HepG2 (cell line): Measurements from ENCODE around the gene OSBPL9. TPM values are rescaled to one million over a fixed set of nuclear protein-coding genes. Genes with fewer than 3 reads are reported as not detected.

Experiments
- ATM ChIP-seq: fragments of 450-650 bp; IDR thresholded peaks from 2 replicates; pipeline ENCODE4 v1.7.1; 2017; ENCODE audit warnings: mild to moderate bottlenecking, borderline replicate concordance
- CCAR2 ChIP-seq: fragments of 200-400 bp; formaldehyde crosslinking; optimal IDR thresholded peaks from 2 replicates; pipeline ENCODE3; 2018; ENCODE audit warnings: low read depth, mild to moderate bottlenecking, low read length, moderate library complexity
- HHEX ChIP-seq: IDR thresholded peaks from 2 replicates; pipeline ENCODE4 v1.6.1; 2016; ENCODE audit warnings: control low read depth
- ISL2 ChIP-seq: sonication (generic); formaldehyde crosslinking; IDR thresholded peaks from 2 replicates; pipeline ENCODE4 v1.5.0; 2020; ENCODE audit warnings: missing genetic modification reagents
- LCORL ChIP-seq, 2 experiments: fragments of 450-650 bp in 1 of 2; sonication (generic) in 1 of 2; formaldehyde crosslinking in 1 of 2; IDR thresholded peaks; 2 replicates each; pipeline versions ENCODE4 v1.5.0 to v1.6.1; 2017 to 2020; ENCODE audit warnings: antibody characterized with exemption in 1 of 2, missing genetic modification reagents in 1 of 2
- MEIS2 ChIP-seq: sonication (generic); formaldehyde crosslinking; IDR thresholded peaks from 2 replicates; pipeline ENCODE4 v1.9.0; 2021; ENCODE audit warnings: mild to moderate bottlenecking, missing genetic modification reagents
- PHF20 ChIP-seq: sonication (generic); formaldehyde crosslinking; IDR thresholded peaks from 2 replicates; pipeline ENCODE4 v1.5.0; 2020; ENCODE audit warnings: mild to moderate bottlenecking, missing genetic modification reagents
- RAD51 ChIP-seq: fragments of 450-650 bp; IDR thresholded peaks from 2 replicates; pipeline ENCODE4 v1.6.1; 2016; ENCODE audit warnings: borderline replicate concordance
- RBAK ChIP-seq: sonication (generic); formaldehyde crosslinking; IDR thresholded peaks from 2 replicates; pipeline ENCODE4 v1.5.1; 2020; ENCODE audit warnings: mild to moderate bottlenecking, missing genetic modification reagents
- RBM39 ChIP-seq: fragments of 200-400 bp; formaldehyde crosslinking; IDR thresholded peaks from one replicate; pipeline ENCODE4 v1.6.1; 2018; ENCODE audit warnings: antibody characterized with exemption, mild to moderate bottlenecking, low read depth, low read length; ENCODE audit not compliant: poor library complexity, severe bottlenecking
- SNRNP70 ChIP-seq: fragments of 200-400 bp; formaldehyde crosslinking; IDR thresholded peaks from 2 replicates; pipeline ENCODE4 v1.6.1; 2017; ENCODE audit warnings: mild to moderate bottlenecking, low read depth, low read length, moderate library complexity
- TBL1XR1 ChIP-seq: fragments of 150-350 bp; IDR thresholded peaks from 2 replicates; pipeline ENCODE4 v1.6.1; 2014; ENCODE audit warnings: borderline replicate concordance, low read length; ENCODE audit not compliant: partially characterized antibody
- ZNF253 ChIP-seq: sonication (generic); formaldehyde crosslinking; IDR thresholded peaks from 2 replicates; pipeline ENCODE4 v1.8.0; 2022; ENCODE audit warnings: mild to moderate bottlenecking, missing genetic modification reagents, borderline replicate concordance
- ZNF282 ChIP-seq: fragments of 450-650 bp; IDR thresholded peaks from 2 replicates; pipeline ENCODE4 v1.6.1; 2018; ENCODE audit not compliant: partially characterized antibody
- ZNF557 ChIP-seq: sonication (generic); formaldehyde crosslinking; IDR thresholded peaks from 2 replicates; pipeline ENCODE4 v1.4.0; 2020; ENCODE audit warnings: missing genetic modification reagents
- ZNF569 ChIP-seq: sonication (generic); formaldehyde crosslinking; IDR thresholded peaks from 2 replicates; pipeline ENCODE4 v1.5.0; 2020; ENCODE audit warnings: mild to moderate bottlenecking, missing genetic modification reagents, moderate library complexity, borderline replicate concordance
- ZNF570 ChIP-seq: sonication (generic); formaldehyde crosslinking; IDR thresholded peaks from 2 replicates; pipeline ENCODE4 v1.4.0; 2020; ENCODE audit warnings: mild to moderate bottlenecking, missing genetic modification reagents, borderline replicate concordance
- ZNF782 ChIP-seq: sonication (generic); formaldehyde crosslinking; IDR thresholded peaks from 2 replicates; pipeline ENCODE4 v1.4.0; 2020; ENCODE audit warnings: missing genetic modification reagents, mild to moderate bottlenecking, borderline replicate concordance
- ZNF83 ChIP-seq: sonication (generic); formaldehyde crosslinking; IDR thresholded peaks from 2 replicates; pipeline ENCODE4 v1.4.0; 2020; ENCODE audit warnings: missing genetic modification reagents, mild to moderate bottlenecking, borderline replicate concordance
- ZSCAN31 ChIP-seq: sonication (generic); formaldehyde crosslinking; IDR thresholded peaks from 2 replicates; pipeline ENCODE4 v1.5.0; 2020; ENCODE audit warnings: low read depth, mild to moderate bottlenecking, missing genetic modification reagents
- polyA plus RNA-seq, 8 experiments: library from polyadenylated mRNA; depleted of rRNA in 3 of 8; stranded (reverse) in 7 of 8; unstranded in 1 of 8; fragments of >200 nt; fragmentation: Illumina TruSeq in 4 of 8; extraction: Trizol in 4 of 8; gene quantifications; 2 replicates each; pipeline versions ENCODE4 v1.2.1 to v1.2.3, GENCODE V29; 2011 to 2016; ENCODE audit warnings: low read depth in 4 of 8, missing spikeins in 1 of 8, mixed read lengths in 1 of 8; ENCODE audit not compliant: insufficient read depth in 1 of 8
- total RNA-seq, 5 experiments: library from RNA; depleted of rRNA; stranded (reverse); fragments of >200 nt; fragmentation: Illumina TruSeq; extraction: Trizol; gene quantifications; 2 replicates each; pipeline ENCODE4 v1.2.3, GENCODE V29; 2016; ENCODE audit warnings: low read depth in 1 of 5
- TF ChIP-seq, protein P1 (sequence below): sonication (generic); formaldehyde crosslinking; IDR thresholded peaks from 2 replicates; pipeline ENCODE4 v1.9.0; 2022; ENCODE audit warnings: missing genetic modification reagents, mild to moderate bottlenecking, borderline replicate concordance
- TF ChIP-seq, protein P2 (sequence below): IDR thresholded peaks from 2 replicates; pipeline ENCODE4 v1.4.0; 2020; ENCODE audit warnings: mild to moderate bottlenecking, missing genetic modification reagents
- TF ChIP-seq, protein P3 (sequence below): sonication (generic); formaldehyde crosslinking; IDR thresholded peaks from 2 replicates; pipeline ENCODE4 v1.5.1; 2020; ENCODE audit warnings: missing genetic modification reagents, mild to moderate bottlenecking, borderline replicate concordance
- TF ChIP-seq, protein P4 (sequence below): sonication (generic); formaldehyde crosslinking; IDR thresholded peaks from 2 replicates; pipeline ENCODE4 v1.5.1; 2020; ENCODE audit warnings: missing genetic modification reagents, mild to moderate bottlenecking, borderline replicate concordance

The OSBPL9 gene
- total and polyA plus RNA-seq, 2 of the 13 experiments (the other 11 are each of a cell fraction or from before 2014, with no cell fraction given): 83.6 to 142 TPM

DNA sequence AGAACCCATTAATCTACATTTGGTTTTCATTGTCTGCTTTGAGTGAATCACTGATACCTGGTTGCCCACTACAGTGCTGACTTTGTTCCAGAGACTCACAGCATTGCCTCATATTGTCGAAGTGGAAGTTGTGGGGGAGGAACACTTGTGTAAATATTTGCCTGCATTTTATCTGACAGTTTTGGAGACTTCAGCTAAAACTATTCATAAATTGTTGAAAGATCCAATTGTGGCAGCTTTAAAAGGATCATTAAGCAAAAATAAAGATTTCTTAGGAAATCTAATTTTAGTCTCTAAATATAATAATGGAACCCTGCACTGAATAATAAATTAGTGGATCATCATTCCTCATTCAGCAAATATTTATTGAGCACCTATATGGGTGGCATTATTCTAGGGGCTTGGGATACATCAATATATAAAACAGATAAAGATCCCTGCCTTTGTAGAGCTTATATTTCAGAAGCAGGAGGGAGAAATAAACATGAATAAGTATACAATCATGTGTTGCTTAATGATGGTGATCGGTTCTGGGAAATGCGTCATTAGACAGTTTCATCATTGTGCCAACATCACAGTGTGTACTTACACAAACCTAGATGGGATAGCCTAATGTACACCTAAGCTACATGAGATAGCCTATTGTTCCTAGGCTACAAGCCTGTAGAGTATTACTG is 73.5 kb downstream of the OSBPL9 start (continued):
- TF ChIP-seq, protein P1, sequence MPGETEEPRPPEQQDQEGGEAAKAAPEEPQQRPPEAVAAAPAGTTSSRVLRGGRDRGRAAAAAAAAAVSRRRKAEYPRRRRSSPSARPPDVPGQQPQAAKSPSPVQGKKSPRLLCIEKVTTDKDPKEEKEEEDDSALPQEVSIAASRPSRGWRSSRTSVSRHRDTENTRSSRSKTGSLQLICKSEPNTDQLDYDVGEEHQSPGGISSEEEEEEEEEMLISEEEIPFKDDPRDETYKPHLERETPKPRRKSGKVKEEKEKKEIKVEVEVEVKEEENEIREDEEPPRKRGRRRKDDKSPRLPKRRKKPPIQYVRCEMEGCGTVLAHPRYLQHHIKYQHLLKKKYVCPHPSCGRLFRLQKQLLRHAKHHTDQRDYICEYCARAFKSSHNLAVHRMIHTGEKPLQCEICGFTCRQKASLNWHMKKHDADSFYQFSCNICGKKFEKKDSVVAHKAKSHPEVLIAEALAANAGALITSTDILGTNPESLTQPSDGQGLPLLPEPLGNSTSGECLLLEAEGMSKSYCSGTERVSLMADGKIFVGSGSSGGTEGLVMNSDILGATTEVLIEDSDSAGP: no peak
- TF ChIP-seq RAD51: no peak
- no peak for TF ChIP-seq RBAK
- TF ChIP-seq, protein P2, sequence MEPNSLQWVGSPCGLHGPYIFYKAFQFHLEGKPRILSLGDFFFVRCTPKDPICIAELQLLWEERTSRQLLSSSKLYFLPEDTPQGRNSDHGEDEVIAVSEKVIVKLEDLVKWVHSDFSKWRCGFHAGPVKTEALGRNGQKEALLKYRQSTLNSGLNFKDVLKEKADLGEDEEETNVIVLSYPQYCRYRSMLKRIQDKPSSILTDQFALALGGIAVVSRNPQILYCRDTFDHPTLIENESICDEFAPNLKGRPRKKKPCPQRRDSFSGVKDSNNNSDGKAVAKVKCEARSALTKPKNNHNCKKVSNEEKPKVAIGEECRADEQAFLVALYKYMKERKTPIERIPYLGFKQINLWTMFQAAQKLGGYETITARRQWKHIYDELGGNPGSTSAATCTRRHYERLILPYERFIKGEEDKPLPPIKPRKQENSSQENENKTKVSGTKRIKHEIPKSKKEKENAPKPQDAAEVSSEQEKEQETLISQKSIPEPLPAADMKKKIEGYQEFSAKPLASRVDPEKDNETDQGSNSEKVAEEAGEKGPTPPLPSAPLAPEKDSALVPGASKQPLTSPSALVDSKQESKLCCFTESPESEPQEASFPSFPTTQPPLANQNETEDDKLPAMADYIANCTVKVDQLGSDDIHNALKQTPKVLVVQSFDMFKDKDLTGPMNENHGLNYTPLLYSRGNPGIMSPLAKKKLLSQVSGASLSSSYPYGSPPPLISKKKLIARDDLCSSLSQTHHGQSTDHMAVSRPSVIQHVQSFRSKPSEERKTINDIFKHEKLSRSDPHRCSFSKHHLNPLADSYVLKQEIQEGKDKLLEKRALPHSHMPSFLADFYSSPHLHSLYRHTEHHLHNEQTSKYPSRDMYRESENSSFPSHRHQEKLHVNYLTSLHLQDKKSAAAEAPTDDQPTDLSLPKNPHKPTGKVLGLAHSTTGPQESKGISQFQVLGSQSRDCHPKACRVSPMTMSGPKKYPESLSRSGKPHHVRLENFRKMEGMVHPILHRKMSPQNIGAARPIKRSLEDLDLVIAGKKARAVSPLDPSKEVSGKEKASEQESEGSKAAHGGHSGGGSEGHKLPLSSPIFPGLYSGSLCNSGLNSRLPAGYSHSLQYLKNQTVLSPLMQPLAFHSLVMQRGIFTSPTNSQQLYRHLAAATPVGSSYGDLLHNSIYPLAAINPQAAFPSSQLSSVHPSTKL (CRISPR knock-in tag): peak; percentile 86
- TF ChIP-seq, protein P3, sequence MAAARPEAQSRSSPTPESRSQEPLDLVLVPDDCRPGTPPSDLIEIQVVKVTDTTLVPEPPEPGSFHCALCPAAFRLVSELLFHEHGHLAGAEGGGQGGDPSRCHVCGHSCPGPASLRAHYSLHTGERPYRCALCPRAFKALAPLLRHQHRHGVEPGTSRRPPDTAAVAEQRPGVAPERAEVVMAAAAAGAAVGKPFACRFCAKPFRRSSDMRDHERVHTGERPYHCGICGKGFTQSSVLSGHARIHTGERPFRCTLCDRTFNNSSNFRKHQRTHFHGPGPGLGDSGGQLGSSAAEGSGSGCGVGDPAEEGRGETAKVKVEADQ (CRISPR knock-in tag): no peak
- no peak for TF ChIP-seq SNRNP70
- TF ChIP-seq ATM: no peak
- 0 out of 2 replicates have a peak, but pooled peaks have one; percentile 48 for TF ChIP-seq MEIS2
- TF ChIP-seq CCAR2: no peak
- no peak for TF ChIP-seq ZNF557 (CRISPR knock-in tag)
- no peak for TF ChIP-seq PHF20 (CRISPR knock-in tag)
- TF ChIP-seq LCORL (IDR thresholded peaks at IDR 0.05): no peak
- peak; percentile 36; the same call in 1 of the 2 replicates for TF ChIP-seq LCORL (CRISPR knock-in tag; IDR thresholded peaks at IDR 0.05)
- no peak for TF ChIP-seq ZNF253 (CRISPR knock-in tag)
- no peak for TF ChIP-seq ZNF782
- TF ChIP-seq, protein P4, sequence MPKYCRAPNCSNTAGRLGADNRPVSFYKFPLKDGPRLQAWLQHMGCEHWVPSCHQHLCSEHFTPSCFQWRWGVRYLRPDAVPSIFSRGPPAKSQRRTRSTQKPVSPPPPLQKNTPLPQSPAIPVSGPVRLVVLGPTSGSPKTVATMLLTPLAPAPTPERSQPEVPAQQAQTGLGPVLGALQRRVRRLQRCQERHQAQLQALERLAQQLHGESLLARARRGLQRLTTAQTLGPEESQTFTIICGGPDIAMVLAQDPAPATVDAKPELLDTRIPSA: no peak
- no peak for TF ChIP-seq RBM39
- no peak for TF ChIP-seq ZNF282
- TF ChIP-seq ZSCAN31 (CRISPR knock-in tag): no peak
- TF ChIP-seq ZNF569: no peak
- TF ChIP-seq HHEX (CRISPR knock-in tag): peak; percentile 88
- TF ChIP-seq ZNF83 (CRISPR knock-in tag): no peak
- TF ChIP-seq ZNF570: no peak
- no peak for TF ChIP-seq TBL1XR1
- peak; percentile 88 for TF ChIP-seq ISL2 (CRISPR knock-in tag)
